ENCODE measurements around the gene C1orf185. TPM values are rescaled to one million over a fixed set of nuclear protein-coding genes. Genes with fewer than 3 reads are reported as not detected.
A peak's percentile ranks its signal among the peaks of the same experiment; 100 is the strongest.

Gene C1orf185
- total RNA-seq, 1 experiment from 2014 or later = not detected

- Histone ChIP-seq H4K20me1 (ENCODE audit: insufficient read depth, low read depth, low read length) (no peaks in the 10 kb centered on the region), H3K36me3 (ENCODE audit: insufficient read depth, low read length) (no peaks in the 10 kb centered on the region), H3K27ac (ENCODE audit: low read length) (no peak overlapping the region), H3K9ac (ENCODE audit: low read length) (no peak overlapping the region), H3K4me3 (ENCODE audit: low read length) (no peak overlapping the region), H3K27me3 (ENCODE audit: low read length) (no peaks in the 10 kb centered on the region), H2AFZ (ENCODE audit: low read length) (no peak overlapping the region), H3K4me2 (ENCODE audit: low read depth, low read length, poor library complexity, severe bottlenecking) (no peak overlapping the region), H3K9me3 (ENCODE audit: low read length) (no peaks in the 10 kb centered on the region), H3K9me2 (replicated peaks; ENCODE audit: insufficient read depth, low read length) (no peaks in the 10 kb centered on the region), H3K4me1 (ENCODE audit: low read length) (no peaks in the 10 kb centered on the region), H3K79me2 (ENCODE audit: low read length) (no peaks in the 10 kb centered on the region)
- peak; percentile 84 for DNase-seq
Observed at GRCh38 chr1:51192213-51192843, 90.3 kb downstream of the C1orf185 start.

- Histone ChIP-seq H3K4me3 (ENCODE audit: low read length) (no peak overlapping the region), H4K20me1 (ENCODE audit: insufficient read depth, low read depth, low read length) (no peaks in the 10 kb centered on the region), H3K4me1 (ENCODE audit: low read length) (no peaks in the 10 kb centered on the region), H3K9me2 (replicated peaks; ENCODE audit: insufficient read depth, low read length) (no peaks in the 10 kb centered on the region), H2AFZ (ENCODE audit: low read length) (no peak overlapping the region), H3K27ac (ENCODE audit: low read length) (no peak overlapping the region), H3K9ac (ENCODE audit: low read length) (no peak overlapping the region), H3K36me3 (ENCODE audit: insufficient read depth, low read length) (no peaks in the 10 kb centered on the region), H3K79me2 (ENCODE audit: low read length) (no peaks in the 10 kb centered on the region), H3K27me3 (ENCODE audit: low read length) (no peaks in the 10 kb centered on the region), H3K9me3 (ENCODE audit: low read length) (no peaks in the 10 kb centered on the region), H3K4me2 (ENCODE audit: low read depth, low read length, poor library complexity, severe bottlenecking) (no peak overlapping the region)
- no peak for DNase-seq
Observed at GRCh38 chr1:51193564-51193963, 91.5 kb downstream of the C1orf185 start.

Small RNA genes within 50 kb of the gene (small RNA-seq; reads per million reads assigned to genes)
- not detected for gene MIR4421
- not detected for gene MIR6500
- gene RF00019 = not detected

Other genes with a start within 250 kb of the C1orf185 start
- 51.5 and 112 TPM in 2 replicates for gene FAF1, start 142.0 kb upstream of the C1orf185 start, total RNA-seq (2014; rRNA removed; shearing (Covaris generic); ENCODE audit: low replicate concordance)
- gene CDKN2C, start 132.0 kb upstream of the C1orf185 start, total RNA-seq (2014; rRNA removed; shearing (Covaris generic); ENCODE audit: low replicate concordance) = 16.8 and 18.5 TPM in 2 replicates
- 10.0 and 12.3 TPM in 2 replicates for gene RNF11, start 134.0 kb downstream of the C1orf185 start, total RNA-seq (2014; rRNA removed; shearing (Covaris generic); ENCODE audit: low replicate concordance)
- gene TTC39A, start 228.3 kb downstream of the C1orf185 start, total RNA-seq (2014; rRNA removed; shearing (Covaris generic); ENCODE audit: low replicate concordance) = not detected in 2 replicates

Measured in Karpas-422 (cell line).